D341Med (cell line): ENCODE data around the gene RARB.

ENCODE experiments used
- DNase-seq: peaks from one replicate; pipeline ENCODE4 v3.0.0; 2012; ENCODE audit warnings: low spot score

RARB gene

GRCh38 chr3:25427942-25428788, at the start of gene RARB:
TSS of gene RARB (plus strand) at chr3:25428263. CDS start at chr3:25428732, 469 bp downstream.
- DNase-seq, result peak; percentile 58

GRCh38 chr3:25378786-25379311, 49.2 kb upstream of the RARB start:
- DNase-seq, result no peak

DNA sequence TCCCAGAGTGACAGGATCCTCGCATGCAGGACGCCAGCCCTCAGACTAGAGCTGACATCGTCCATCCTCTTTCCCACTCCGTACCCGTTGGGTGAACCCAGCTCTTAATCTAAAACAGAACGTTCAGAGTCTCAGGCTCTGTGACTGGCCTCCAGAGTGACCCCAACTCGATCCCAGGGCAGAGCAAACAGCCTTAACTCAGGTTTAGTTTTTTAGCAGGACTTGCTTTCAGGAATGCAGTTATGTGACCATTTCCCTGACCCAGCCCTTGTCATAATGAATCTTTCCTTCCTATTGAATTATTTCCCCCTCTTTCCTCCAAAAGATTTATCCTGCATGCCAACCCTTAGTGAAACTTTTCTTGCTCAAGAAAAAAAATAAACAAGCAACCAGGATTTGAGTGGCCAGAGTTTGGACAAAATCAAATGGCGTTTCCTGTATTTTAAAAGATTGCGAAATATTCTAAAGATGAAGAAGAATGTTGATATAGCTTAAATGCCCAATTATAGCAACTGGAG, 47.8 kb upstream of the RARB start:
- DNase-seq, result no peak

DNA sequence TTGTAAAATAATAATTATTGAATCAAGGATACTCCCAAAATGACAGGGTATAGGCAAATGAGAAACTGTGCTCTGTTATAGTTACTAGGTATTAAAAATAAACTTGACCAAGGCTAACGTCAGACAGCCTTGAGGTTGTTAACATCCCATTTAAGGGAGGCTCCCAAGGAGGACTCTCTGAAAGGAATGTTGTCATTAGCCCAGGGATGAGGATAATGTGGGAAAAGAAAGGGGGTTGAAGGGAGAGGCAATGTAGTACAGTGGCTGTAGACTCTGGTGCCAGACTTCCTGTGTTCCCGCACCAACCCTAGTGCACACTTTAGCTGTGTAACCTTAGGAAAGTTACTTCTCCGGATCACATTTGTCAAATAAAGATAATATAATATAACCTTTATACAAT, 47.0 kb upstream of the RARB start:
- DNase-seq, result no peak

GRCh38 chr3:25384471-25384870, 43.6 kb upstream of the RARB start:
- no peak for DNase-seq

- no peak for DNase-seq
Observed at GRCh38 chr3:25385807-25386460, 42.1 kb upstream of the RARB start.

DNA sequence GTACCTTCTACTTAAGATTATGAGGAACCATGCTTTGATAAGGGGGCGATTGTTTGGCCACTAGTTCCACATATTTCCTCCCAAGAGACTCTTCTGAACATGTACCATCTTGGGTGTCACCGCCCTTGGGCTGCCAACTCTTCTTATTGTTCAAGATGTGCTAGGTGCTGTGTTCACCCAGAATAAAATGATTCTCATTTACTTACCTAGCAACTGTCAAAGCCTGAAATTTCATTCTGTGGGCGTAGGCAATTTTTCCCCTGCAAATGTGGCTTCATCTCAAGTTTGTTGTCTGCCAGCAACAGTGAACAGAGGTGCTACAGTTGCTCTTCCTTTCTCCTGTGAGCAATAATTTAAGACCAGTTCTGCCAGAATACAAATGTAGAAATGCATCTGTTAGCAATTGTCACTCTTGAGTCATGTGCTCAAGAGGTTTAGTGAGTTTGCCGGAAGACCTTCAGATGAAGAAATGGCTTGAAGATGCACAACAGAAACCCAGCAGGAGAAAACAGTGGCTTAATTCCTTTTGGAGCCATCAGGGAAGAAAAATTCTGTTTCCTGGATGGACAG, 41.3 kb upstream of the RARB start:
- no peak for DNase-seq

DNA sequence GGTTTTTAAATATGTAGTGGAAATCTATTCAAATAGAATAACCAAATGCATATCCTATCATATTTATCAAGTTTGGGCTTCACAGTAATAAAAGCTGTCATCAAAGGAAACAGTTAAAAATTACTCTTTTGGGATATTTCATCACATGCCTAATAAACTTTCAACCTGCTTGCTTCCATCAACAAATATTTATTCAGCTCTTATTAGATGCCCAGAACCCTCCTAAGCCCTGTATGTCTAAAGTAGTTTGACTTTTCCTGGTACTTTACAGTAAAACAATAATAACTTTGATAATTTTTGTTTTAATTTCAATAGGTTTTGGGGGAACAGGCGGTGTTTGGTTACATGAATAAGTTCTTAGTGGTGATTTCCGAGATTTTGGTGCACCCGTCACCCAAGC, 37.5 kb upstream of the RARB start:
- DNase-seq, result no peak

- no peak for DNase-seq
Observed at GRCh38 chr3:25396251-25396650, 31.8 kb upstream of the RARB start.

DNA sequence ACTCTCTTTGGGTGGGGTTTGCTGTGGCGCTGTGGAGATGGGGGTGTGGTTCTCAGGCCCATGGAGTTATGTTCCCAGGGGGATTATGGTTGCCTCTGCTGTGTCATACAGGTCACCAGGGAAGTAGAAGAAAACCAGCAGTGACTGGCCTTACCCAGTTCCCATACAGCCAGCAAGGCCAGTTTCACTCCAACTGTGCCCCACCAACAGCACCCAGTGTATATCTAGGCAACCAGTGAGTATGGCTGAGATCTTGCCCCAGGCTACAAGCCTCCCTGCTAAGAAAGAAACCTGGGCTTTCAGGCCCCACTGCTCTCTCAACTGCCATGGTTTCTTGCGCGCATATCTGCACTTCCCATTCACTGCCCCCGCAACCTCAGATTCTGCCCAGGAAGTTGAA, 31.4 kb upstream of the RARB start:
- DNase-seq, result no peak

DNA sequence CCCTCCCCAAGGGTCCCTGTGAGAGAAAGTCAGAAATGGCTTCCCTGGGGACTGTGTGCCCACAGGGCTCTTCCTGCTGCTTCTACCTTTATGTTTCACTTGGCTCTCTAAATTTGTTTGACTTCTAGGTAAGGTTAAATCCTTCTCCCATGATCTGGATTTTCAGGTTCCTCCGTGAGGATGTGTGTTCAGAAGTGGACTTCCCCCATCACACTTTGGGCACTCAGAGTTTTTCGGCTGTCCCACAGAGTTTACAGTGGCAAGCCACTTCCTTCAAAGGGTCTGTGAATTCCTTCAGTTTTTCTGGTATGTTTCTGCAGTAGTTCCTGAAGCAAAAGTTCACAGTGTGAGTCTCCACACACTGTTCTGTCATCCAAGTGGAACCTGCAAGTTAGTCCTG, 30.9 kb upstream of the RARB start:
- no peak for DNase-seq

GRCh38 chr3:25400587-25400986, 27.5 kb upstream of the RARB start:
- no peak for DNase-seq

DNA sequence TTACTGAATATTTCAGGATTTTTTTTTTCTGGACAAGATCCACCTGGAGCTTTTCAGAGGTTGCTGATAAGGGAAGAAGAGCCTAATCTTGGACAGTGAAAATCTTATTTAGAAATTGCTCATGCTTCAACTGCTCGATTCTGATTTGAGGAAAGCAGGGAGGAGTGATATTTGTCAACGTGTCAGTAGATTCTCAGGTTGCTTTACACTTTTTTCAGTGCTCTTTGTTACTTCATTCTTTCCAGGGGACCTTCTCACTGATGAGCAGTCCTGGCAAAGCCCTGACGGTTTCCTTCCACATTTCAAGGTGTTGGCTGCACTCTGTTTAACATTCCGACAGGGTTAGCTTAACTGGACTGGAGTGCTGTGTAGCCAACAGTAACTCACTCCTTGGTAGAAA, 24.1 kb upstream of the RARB start:
- DNase-seq, result no peak

DNA sequence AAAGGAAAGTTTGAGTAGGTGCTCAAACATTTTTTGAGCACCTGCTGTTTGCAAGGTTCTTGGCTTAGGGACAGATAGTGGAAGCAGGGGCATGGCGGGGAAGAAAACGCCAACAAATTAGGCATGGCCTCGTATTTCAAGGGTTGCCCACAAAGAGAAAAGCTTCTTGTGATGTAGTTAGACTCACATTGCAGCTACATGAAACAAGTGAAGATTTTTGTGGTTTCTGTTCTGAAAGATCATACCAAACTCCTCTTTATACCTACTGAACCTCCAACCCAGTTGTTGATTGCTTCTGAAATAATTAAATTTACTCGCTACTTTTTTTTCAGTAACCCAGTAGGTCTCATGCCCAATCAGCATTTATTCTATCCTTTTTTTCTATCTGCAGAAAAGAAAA, 23.5 kb upstream of the RARB start:
- DNase-seq, result no peak

DNA sequence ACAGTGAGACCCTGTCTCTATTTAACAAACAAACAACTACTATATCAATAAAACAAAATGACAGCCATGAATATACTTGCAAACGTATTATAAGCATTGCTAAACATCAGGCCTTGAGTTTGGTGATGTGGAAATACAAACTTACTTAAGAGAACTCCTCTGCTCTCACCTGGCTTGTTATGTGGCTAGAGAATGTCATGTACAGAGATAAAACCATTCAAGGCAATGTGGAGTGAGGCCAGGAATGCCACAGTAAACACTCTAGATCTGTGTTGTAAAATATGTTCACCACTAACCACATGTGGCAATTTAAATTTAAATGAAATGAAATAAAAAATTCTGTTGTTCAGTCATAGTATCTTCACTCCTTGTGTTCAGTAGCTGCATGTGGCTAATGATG, 22.7 kb upstream of the RARB start:
- DNase-seq, result no peak

DNA sequence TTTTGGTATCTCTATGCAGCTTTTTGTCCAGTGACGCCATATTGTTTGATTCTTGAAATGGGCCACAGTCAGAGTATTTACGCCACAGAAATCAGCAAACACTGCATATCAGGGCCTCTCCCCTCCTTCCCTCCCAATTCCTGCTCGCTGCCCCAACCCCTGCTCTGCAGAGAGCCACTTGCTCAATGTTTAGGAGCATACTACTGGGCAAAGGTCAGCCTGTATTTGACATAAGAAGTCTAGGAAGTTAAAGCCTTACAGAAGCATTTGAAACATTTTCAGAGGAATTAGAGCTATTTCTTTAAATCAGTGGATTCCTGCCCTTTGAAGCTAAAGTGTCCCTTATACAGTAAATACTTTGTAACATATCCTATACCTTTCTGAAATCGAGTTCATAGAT, 17.4 kb upstream of the RARB start:
- no peak for DNase-seq

DNA sequence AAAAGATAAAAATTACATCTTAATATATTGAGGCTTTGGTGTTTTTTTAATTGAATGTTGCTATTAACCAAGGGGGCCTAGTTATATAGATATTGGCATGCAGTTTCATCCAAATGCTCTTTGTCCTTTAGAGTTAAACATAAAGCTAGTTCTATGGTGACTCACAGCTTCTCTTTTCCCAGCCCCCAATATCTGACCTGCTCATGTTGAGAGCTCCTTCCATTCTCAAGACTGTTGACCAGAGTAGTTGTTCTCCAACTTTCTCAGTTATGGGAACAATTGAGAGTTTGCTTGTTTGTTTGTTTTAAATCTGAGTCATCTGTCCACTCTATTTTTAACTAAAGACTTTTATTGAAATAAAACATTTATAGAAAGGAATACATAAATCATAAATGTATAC, 15.8 kb upstream of the RARB start:
- DNase-seq, result no peak

DNA sequence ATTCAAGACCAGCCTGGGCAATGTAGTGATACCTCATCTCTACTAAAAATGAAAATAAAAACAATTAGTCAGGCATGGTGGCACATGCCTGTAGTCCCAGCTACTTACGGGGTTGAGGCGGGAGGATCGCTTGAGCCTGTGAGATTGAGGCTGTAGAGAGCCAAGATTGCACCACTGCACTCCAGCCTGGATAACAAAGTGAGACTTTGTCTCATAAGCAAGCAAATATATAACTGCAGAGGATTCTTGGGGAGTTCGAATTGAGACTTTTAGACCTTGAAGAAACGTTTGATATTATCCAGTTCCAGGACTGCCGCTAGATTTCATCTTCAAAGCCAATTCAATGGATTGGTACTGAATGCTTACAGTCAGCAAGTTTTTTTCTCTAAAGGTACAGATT, 11.9 kb upstream of the RARB start:
- no peak for DNase-seq

- no peak for DNase-seq
Observed at GRCh38 chr3:25418596-25418995, 9.5 kb upstream of the RARB start.

GRCh38 chr3:25419251-25419650, 8.8 kb upstream of the RARB start:
- DNase-seq, result no peak

- DNase-seq, result no peak
Observed at GRCh38 chr3:25420147-25420546, 7.9 kb upstream of the RARB start.

GRCh38 chr3:25420885-25421284, 7.2 kb upstream of the RARB start:
- no peak for DNase-seq

DNA sequence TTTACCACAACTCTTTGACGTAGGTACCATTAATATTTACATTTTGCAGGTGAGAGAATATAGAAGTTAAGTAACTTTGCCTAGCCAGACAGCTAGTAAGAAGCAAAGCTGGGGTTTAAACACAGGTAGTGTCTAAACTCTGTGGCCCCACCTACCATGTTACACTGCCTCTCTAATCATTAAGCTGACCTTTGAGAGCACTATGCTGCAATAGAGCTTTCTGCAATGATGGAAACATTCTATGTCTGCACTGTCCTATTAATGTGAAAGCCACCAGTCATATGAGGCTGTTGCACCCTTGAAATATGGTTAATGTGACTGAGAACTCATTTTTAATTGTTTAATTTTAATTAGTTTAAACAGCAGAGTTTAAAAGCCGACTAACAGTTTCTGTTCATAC, 6.3 kb upstream of the RARB start:
- no peak for DNase-seq
